ENCODE data around the gene PCBP3.
"Not testable (repeated sequence)": the region's sequence is repeated elsewhere in the genome, so short reads cannot be mapped to it uniquely, and the experiment has no call there.

PCBP3 gene

GRCh38 chr21:45850181-45850580, 206.7 kb downstream of the PCBP3 start:
- DNase-seq = no peak

GRCh38 chr21:45852386-45852785, 208.9 kb downstream of the PCBP3 start:
- not testable (repeated sequence) for DNase-seq

GRCh38 chr21:45852886-45853400, 209.4 kb downstream of the PCBP3 start:
- no peak for DNase-seq

- no peak for DNase-seq
Measured at GRCh38 chr21:45853703-45854342, 210.3 kb downstream of the PCBP3 start.

GRCh38 chr21:45854690-45855247, 211.2 kb downstream of the PCBP3 start:
- no peak for DNase-seq

- no peak for DNase-seq
Measured at GRCh38 chr21:45855248-45855811, 211.8 kb downstream of the PCBP3 start.

GRCh38 chr21:45856442-45856841, 212.9 kb downstream of the PCBP3 start:
- DNase-seq = no peak

- DNase-seq = no peak
Measured at GRCh38 chr21:45856906-45857305, 213.4 kb downstream of the PCBP3 start.

- DNase-seq = no peak
Measured at GRCh38 chr21:45857761-45858160, 214.2 kb downstream of the PCBP3 start.

GRCh38 chr21:45858180-45858579, 214.7 kb downstream of the PCBP3 start:
- DNase-seq = no peak

- DNase-seq = no peak
Measured at GRCh38 chr21:45859041-45859761, 215.7 kb downstream of the PCBP3 start.

- no peak for DNase-seq
Measured at GRCh38 chr21:45859762-45860357, 216.3 kb downstream of the PCBP3 start.

GRCh38 chr21:45860493-45861155, 217.1 kb downstream of the PCBP3 start:
- no peak for DNase-seq

GRCh38 chr21:45861156-45861870, 217.8 kb downstream of the PCBP3 start:
- DNase-seq = no peak

GRCh38 chr21:45862543-45863207, 219.2 kb downstream of the PCBP3 start:
- no peak for DNase-seq

GRCh38 chr21:45863267-45863666, 219.7 kb downstream of the PCBP3 start:
- DNase-seq = no peak

- no peak for DNase-seq
Measured at GRCh38 chr21:45863751-45864150, 220.2 kb downstream of the PCBP3 start.

- DNase-seq = no peak
Measured at GRCh38 chr21:45864436-45864835, 220.9 kb downstream of the PCBP3 start.

- DNase-seq = no peak
Measured at GRCh38 chr21:45865106-45865835, 221.7 kb downstream of the PCBP3 start.

- DNase-seq = no peak
Measured at GRCh38 chr21:45866551-45866950, 223.0 kb downstream of the PCBP3 start.

Measured in stimulated activated CD4-positive, alpha-beta T cell treated with anti-CD3 and anti-CD28 coated beads, Interleukin-12 subunit alpha, Interleukin-12 subunit beta, amount 100 ng/mL, for 4 hours (primary cell).